Measurements from ENCODE around the gene CIP2A. TPM values are rescaled to one million over a fixed set of nuclear protein-coding genes. Genes with fewer than 3 reads are reported as not detected.

Gene CIP2A
- total RNA-seq, 1 donor from 2014 or later, result 11.3 TPM

DNA sequence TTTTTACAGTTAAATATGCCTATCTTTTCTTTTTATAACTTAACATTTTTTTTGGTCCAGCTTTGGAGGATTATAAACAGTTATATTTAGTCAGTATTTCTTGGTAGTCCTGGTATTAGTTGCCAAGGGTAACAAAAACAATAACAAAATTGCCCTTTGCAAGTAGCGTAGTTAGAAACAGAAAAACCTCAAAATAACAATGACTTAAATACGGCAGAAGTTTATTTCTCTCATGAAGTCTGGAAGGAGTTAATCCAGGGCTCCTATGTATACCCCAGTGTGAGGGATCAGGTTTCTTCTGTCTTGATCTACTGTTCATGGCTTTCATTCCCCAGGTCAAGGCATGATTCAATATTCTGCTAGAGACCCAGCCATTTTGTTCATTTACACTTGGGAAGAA is 64.7 kb downstream of the CIP2A start:
- no peak overlapping the region for H3K27ac Mint-ChIP-seq
- ChIA-PET CTCF (no interaction called here), POLR2A (no interaction called here)
- H3K9me3 Mint-ChIP-seq, result no peaks in the 10 kb centered on the region
- H3K27me3 Mint-ChIP-seq, result no peaks in the 10 kb centered on the region
- TF ChIP-seq, protein P1, sequence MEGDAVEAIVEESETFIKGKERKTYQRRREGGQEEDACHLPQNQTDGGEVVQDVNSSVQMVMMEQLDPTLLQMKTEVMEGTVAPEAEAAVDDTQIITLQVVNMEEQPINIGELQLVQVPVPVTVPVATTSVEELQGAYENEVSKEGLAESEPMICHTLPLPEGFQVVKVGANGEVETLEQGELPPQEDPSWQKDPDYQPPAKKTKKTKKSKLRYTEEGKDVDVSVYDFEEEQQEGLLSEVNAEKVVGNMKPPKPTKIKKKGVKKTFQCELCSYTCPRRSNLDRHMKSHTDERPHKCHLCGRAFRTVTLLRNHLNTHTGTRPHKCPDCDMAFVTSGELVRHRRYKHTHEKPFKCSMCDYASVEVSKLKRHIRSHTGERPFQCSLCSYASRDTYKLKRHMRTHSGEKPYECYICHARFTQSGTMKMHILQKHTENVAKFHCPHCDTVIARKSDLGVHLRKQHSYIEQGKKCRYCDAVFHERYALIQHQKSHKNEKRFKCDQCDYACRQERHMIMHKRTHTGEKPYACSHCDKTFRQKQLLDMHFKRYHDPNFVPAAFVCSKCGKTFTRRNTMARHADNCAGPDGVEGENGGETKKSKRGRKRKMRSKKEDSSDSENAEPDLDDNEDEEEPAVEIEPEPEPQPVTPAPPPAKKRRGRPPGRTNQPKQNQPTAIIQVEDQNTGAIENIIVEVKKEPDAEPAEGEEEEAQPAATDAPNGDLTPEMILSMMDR (IDR thresholded peaks at IDR 0.05), result no peak
- ATAC-seq (ENCODE audit: low read depth) (no peak), DNase-seq (no peak)
- no peaks in the 10 kb centered on the region for H3K36me3 Mint-ChIP-seq (ENCODE audit: low read depth)
- H3K4me1 Mint-ChIP-seq, result peaks cover 11% of the 10 kb centered on the region
- no peak overlapping the region for H3K4me3 Mint-ChIP-seq
- intact Hi-C loops (cut with micrococcal nuclease), result no loop called here

DNA sequence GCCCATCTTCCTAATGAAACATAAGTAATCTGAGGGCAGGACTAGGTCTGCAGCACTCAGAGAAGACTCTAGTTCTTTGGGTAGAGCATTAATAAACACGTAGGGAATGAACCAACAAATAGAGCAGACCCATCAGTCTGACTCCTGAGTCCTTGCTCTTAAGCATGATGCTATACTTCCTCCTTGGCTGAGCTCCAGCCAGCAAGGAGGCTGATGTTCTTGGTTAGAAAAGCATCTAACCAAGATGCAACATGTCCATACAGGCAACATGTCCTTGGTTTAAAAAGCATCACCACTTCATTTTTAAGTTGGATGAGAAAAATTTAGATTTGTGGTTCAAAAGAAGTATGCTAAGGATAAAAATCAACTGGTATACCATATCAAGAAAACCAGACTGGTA is 70.3 kb downstream of the CIP2A start:
- ChIA-PET POLR2A (no interaction called here), CTCF (no interaction called here)
- ATAC-seq (ENCODE audit: low read depth), result no peak
- TF ChIP-seq, protein P1 (IDR thresholded peaks at IDR 0.05), result no peak
- no peaks in the 10 kb centered on the region for H3K9me3 Mint-ChIP-seq
- no peak overlapping the region for H3K4me3 Mint-ChIP-seq
- no peak overlapping the region for H3K27ac Mint-ChIP-seq
- DNase-seq, result no peak
- H3K4me1 Mint-ChIP-seq, result no peaks in the 10 kb centered on the region
- H3K36me3 Mint-ChIP-seq (ENCODE audit: low read depth), result no peaks in the 10 kb centered on the region
- H3K27me3 Mint-ChIP-seq, result no peaks in the 10 kb centered on the region
- intact Hi-C loops (cut with micrococcal nuclease), result no loop called here

DNA sequence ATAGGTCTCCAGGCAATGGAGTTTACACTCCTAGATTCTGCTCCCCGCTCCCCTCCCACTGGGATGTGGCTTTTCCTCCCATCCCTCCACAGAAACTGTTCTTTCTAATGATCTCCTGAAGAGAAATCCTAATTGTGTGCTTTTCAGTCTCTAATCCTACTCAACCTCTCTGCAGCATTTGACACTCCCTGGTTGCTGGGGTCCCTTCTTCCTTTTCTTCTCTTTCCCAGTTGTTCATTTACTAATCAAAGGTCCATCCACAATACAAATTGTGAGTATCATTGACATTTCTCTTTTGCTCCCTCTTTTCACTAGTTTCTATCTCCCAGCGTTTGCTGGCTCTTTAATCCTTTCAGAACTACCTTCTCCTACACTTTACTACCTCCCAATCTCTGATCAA is 72.4 kb downstream of the CIP2A start:
- Mint-ChIP-seq H3K4me3 (no peak overlapping the region), H3K4me1 (no peaks in the 10 kb centered on the region), H3K36me3 (ENCODE audit: low read depth) (no peaks in the 10 kb centered on the region), H3K27me3 (no peaks in the 10 kb centered on the region), H3K27ac (no peak overlapping the region), H3K9me3 (no peaks in the 10 kb centered on the region)
- TF ChIP-seq, protein P1 (IDR thresholded peaks at IDR 0.05), result no peak
- ChIA-PET CTCF (no interaction called here), POLR2A (no interaction called here)
- DNase-seq (no peak), ATAC-seq (ENCODE audit: low read depth) (no peak)
- intact Hi-C loops (cut with micrococcal nuclease), result no loop called here

DNA sequence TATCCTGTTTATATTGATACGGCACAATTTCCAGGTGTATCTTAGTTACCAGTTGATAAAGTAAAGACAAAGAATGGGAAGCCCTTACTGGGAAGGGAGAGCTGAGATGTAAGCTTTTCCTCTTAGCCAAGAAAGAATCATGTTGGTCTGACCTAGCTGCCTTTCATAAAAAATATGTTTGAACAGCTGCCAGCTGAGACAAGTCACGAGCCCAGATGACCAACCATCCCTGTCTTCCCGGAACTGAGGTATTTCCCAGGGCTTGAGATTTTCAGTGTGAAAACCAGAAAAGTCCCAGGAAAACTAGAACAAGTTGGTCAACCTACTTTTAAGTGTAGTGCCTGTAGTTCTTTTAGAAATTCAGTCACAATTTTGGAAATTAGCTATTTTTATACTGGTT is 75.3 kb downstream of the CIP2A start:
- no peaks in the 10 kb centered on the region for H3K27me3 Mint-ChIP-seq
- DNase-seq, result no peak
- H3K9me3 Mint-ChIP-seq, result no peaks in the 10 kb centered on the region
- no peaks in the 10 kb centered on the region for H3K36me3 Mint-ChIP-seq (ENCODE audit: low read depth)
- ChIA-PET POLR2A (no interaction called here), CTCF (no interaction called here)
- TF ChIP-seq, protein P1 (IDR thresholded peaks at IDR 0.05), result no peak
- H3K4me1 Mint-ChIP-seq, result no peaks in the 10 kb centered on the region
- no peak overlapping the region for H3K27ac Mint-ChIP-seq
- intact Hi-C loops (cut with micrococcal nuclease), result no loop called here
- no peak for ATAC-seq (ENCODE audit: low read depth)
- H3K4me3 Mint-ChIP-seq, result no peak overlapping the region

DNA sequence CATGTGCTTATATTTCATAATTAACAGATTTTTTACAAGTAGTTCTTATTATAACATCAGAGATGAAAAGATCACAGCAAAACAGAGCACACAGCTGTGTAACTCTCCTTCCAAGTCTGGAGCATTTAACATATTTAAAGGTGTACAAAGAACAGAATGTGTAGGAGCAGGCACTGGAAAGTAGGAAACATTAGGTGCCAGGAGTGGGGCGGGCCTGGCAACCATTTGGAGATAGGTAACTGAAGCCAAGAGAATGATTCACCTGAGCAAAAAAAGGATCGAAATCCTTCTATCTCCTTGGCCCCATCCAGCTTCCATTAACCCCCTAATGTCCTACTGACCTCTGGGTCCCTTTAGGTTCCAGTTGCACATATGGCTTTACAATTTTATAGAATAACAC is 76.6 kb downstream of the CIP2A start:
- POLR2A ChIA-PET, result no interaction called here
- no peaks in the 10 kb centered on the region for H3K4me1 Mint-ChIP-seq

More for the DNA sequence above, 76.6 kb downstream of the CIP2A start:
- Mint-ChIP-seq H3K36me3 (ENCODE audit: low read depth) (no peaks in the 10 kb centered on the region), H3K4me3 (no peak overlapping the region), H3K27me3 (no peaks in the 10 kb centered on the region), H3K27ac (no peak overlapping the region), H3K9me3 (no peaks in the 10 kb centered on the region)
- intact Hi-C loops (cut with micrococcal nuclease), result no loop called here
- CTCF ChIA-PET, result no interaction called here
- TF ChIP-seq, protein P1 (IDR thresholded peaks at IDR 0.05), result no peak
- DNase-seq (no peak), ATAC-seq (ENCODE audit: low read depth) (no peak)

Data from activated B cell treated with CpG ODN at 0.5 μM for 24 hours (primary cell).